Stimulated activated CD4-positive, alpha-beta T cell treated with anti-CD3 and anti-CD28 coated beads, Interleukin-12 subunit alpha, Interleukin-12 subunit beta, amount 100 ng/mL, for 48 hours (primary cell): ENCODE data around the gene PDZD8.

Source experiments
- DNase-seq, 3 donors: peaks; one replicate each; pipeline ENCODE4 v3.0.0-alpha.2; 2020; ENCODE audit warnings: low read depth in 2 of 3, low spot score in 1 of 3

The PDZD8 gene

GRCh38 chr10:117228210-117228609, 147.0 kb downstream of the PDZD8 start:
- no peak for DNase-seq
